A549 (cell line): ENCODE data around the gene JOSD2. TPM values are rescaled to one million over a fixed set of nuclear protein-coding genes. Genes with fewer than 3 reads are reported as not detected.

Experiments
- ATAC-seq, 2 experiments: fragments of 200-7000 bp in 1 of 2; fragments of >200 bp in 1 of 2; cut with Nextera tagmentation in 1 of 2; cut with Tn5 transposase in 1 of 2; 3 replicates each; pipeline versions ENCODE4 v1.8.0 to v1.9.1; 2018 to 2020; ENCODE audit warnings: mild to moderate bottlenecking in 1 of 2, moderate library complexity in 1 of 2
- CTCF ChIA-PET: fragments of 300-600 bp; sonication (Branson Sonifier 250); formaldehyde crosslinking; extraction: SDS; loops from one replicate; lab custom pipeline; 2021; ENCODE audit warnings: antibody characterized with exemption, inconsistent platforms; lab: Yijun Ruan, JAX
- POLR2A ChIA-PET: fragments of 350-600 bp; formaldehyde crosslinking; extraction: SDS; loops from one replicate; lab custom pipeline; 2021; ENCODE audit warnings: antibody characterized with exemption, inconsistent platforms; lab: Yijun Ruan, JAX
- DNase-seq, 2 experiments: peaks; one replicate each; pipeline versions ENCODE4 v3.0.0 to v3.0.0-alpha.2; 2011 to 2016; ENCODE audit warnings: low read depth in 1 of 2, low spot score in 1 of 2
- FAIRE-seq: peaks from 2 replicates; lab custom pipeline; 2011; peaks lifted over from hg19 to GRCh38; lab: Jason Lieb, UNC
- H3K27ac ChIP-seq, 2 experiments: fragments of >200 bp; sonication (Bioruptor Twin); formaldehyde crosslinking; 3 replicates each; pipeline ENCODE4 v1.5.1; 2016 to 2017
- H3K4me1 ChIP-seq: fragments of >200 bp; sonication (Bioruptor Twin); formaldehyde crosslinking; 3 replicates; pipeline ENCODE4 v1.6.1; 2016
- H3K4me2 ChIP-seq: fragments of >200 bp; sonication (Bioruptor Twin); formaldehyde crosslinking; 3 replicates; pipeline ENCODE4 v1.6.1; 2016
- H3K4me3 ChIP-seq: fragments of >200 bp; sonication (Bioruptor Twin); formaldehyde crosslinking; 3 replicates; pipeline ENCODE4 v1.5.1; 2016
- H3K9me3 ChIP-seq: fragments of >200 bp; sonication (Bioruptor Twin); formaldehyde crosslinking; 3 replicates; pipeline ENCODE4 v1.6.1; 2016
- CBX2 ChIP-seq: fragments of 200-600 bp; sonication (generic); IDR thresholded peaks from 2 replicates; pipeline ENCODE4 v1.6.1; 2016; ENCODE audit warnings: low read depth, mild to moderate bottlenecking, borderline replicate concordance
- CBX8 ChIP-seq: fragments of 200-600 bp; sonication (generic); IDR thresholded peaks from 2 replicates; pipeline ENCODE4 v1.6.1; 2016
- CEBPB ChIP-seq, 2 experiments: fragments of >200 bp in 1 of 2; sonication (Bioruptor Twin) in 1 of 2; formaldehyde crosslinking in 1 of 2; IDR thresholded peaks; 2 replicates each; pipeline ENCODE4 v1.6.1; 2012 to 2016
- CHD2 ChIP-seq: fragments of 150-350 bp; IDR thresholded peaks from 2 replicates; pipeline ENCODE4 v1.6.1; 2014; ENCODE audit warnings: low read length; ENCODE audit not compliant: partially characterized antibody
- CHD4 ChIP-seq: fragments of 200-600 bp; sonication (generic); IDR thresholded peaks from 2 replicates; pipeline ENCODE4 v1.6.1; 2016; ENCODE audit warnings: antibody characterized with exemption, mild to moderate bottlenecking, borderline replicate concordance
- FOSL2 ChIP-seq, 2 experiments: fragments of 450-650 bp in 1 of 2; fragments of >200 bp in 1 of 2; sonication (Bioruptor Twin) in 1 of 2; formaldehyde crosslinking; IDR thresholded peaks; 2 replicates each; pipeline versions ENCODE4 v1.5.0 to v1.6.1; 2016 to 2020; ENCODE audit warnings: mild to moderate bottlenecking in 1 of 2, moderate library complexity in 1 of 2
- HEYL ChIP-seq: fragments of 250-450 bp; sonication (Bioruptor Pico); IDR thresholded peaks from 2 replicates; pipeline ENCODE4 v1.8.0; 2021; ENCODE audit warnings: mild to moderate bottlenecking, moderate library complexity
- HOXA7 ChIP-seq: fragments of 250-450 bp; sonication (Bioruptor Pico); IDR thresholded peaks from 2 replicates; pipeline ENCODE4 v1.5.0; 2020; ENCODE audit warnings: mild to moderate bottlenecking, moderate library complexity
- HOXB13 ChIP-seq: fragments of 250-450 bp; sonication (Bioruptor Pico); IDR thresholded peaks from 2 replicates; pipeline ENCODE4 v1.5.0; 2020; ENCODE audit warnings: low read depth, mild to moderate bottlenecking, moderate library complexity
- JUNB ChIP-seq: fragments of >200 bp; sonication (Bioruptor Twin); formaldehyde crosslinking; IDR thresholded peaks from 2 replicates; pipeline ENCODE4 v1.6.1; 2016
- KDM1A ChIP-seq: fragments of 200-600 bp; sonication (generic); IDR thresholded peaks from 2 replicates; pipeline ENCODE4 v1.6.1; 2016; ENCODE audit warnings: low read depth, mild to moderate bottlenecking
- NPAS2 ChIP-seq: fragments of 250-450 bp; sonication (Bioruptor Pico); IDR thresholded peaks from 2 replicates; pipeline ENCODE4 v1.8.0; 2022; ENCODE audit warnings: mild to moderate bottlenecking, moderate library complexity, borderline replicate concordance
- NR3C1 ChIP-seq: fragments of >200 bp; sonication (Bioruptor Twin); formaldehyde crosslinking; IDR thresholded peaks from 3 replicates; pipeline ENCODE4 v1.6.1; 2017
- PHF8 ChIP-seq: fragments of 200-600 bp; sonication (generic); IDR thresholded peaks from 2 replicates; pipeline ENCODE4 v1.6.1; 2016; ENCODE audit warnings: low read depth, mild to moderate bottlenecking, antibody characterized with exemption, moderate library complexity, borderline replicate concordance
- POLR2A ChIP-seq: IDR thresholded peaks from 2 replicates; pipeline ENCODE4 v1.6.1; 2012; ENCODE audit warnings: mild to moderate bottlenecking, low read length
- POLR2AphosphoS2 ChIP-seq: conservative IDR thresholded peaks from 2 replicates; pipeline ENCODE4 v1.6.1; 2012; ENCODE audit warnings: low read length, improper control_type of control experiment, inconsistent platforms
- RAD21 ChIP-seq, 2 experiments: fragments of >200 bp in 1 of 2; sonication (Bioruptor Twin) in 1 of 2; formaldehyde crosslinking in 1 of 2; IDR thresholded peaks in 1 of 2; conservative IDR thresholded peaks in 1 of 2; 2 replicates in 1 of 2; 3 replicates in 1 of 2; pipeline ENCODE4 v1.6.1; 2012 to 2018; ENCODE audit warnings: inconsistent platforms in 1 of 2
- RCOR1 ChIP-seq: fragments of 150-350 bp; IDR thresholded peaks from 2 replicates; pipeline ENCODE4 v1.6.1; 2014; ENCODE audit warnings: antibody characterized with exemption, low read length, low read depth
- RFX5 ChIP-seq: fragments of 450-650 bp; IDR thresholded peaks from 2 replicates; pipeline ENCODE4 v1.7.1; 2014; ENCODE audit warnings: antibody characterized with exemption, mild to moderate bottlenecking, moderate library complexity
- RNF2 ChIP-seq: fragments of 200-600 bp; sonication (generic); IDR thresholded peaks from 2 replicates; pipeline ENCODE4 v1.6.1; 2016; ENCODE audit warnings: low read depth, mild to moderate bottlenecking, antibody characterized with exemption, moderate library complexity, borderline replicate concordance
- TFCP2L1 ChIP-seq: fragments of 250-450 bp; sonication (Bioruptor Pico); IDR thresholded peaks from 2 replicates; pipeline ENCODE4 v1.5.0; 2021; ENCODE audit warnings: mild to moderate bottlenecking
- ZNF302 ChIP-seq: fragments of 250-450 bp; sonication (Bioruptor Pico); IDR thresholded peaks from 2 replicates; pipeline ENCODE4 v1.9.0; 2021; ENCODE audit warnings: inconsistent platforms, mild to moderate bottlenecking, moderate library complexity
- WGBS: methylation state at CpG from one replicate; pipeline ENCODE4 v1.1.6; 2017; ENCODE audit errors: missing lambda C conversion rate; 5-methylcytosine and 5-hydroxymethylcytosine counted together
- polyA plus RNA-seq, 4 experiments: library from polyadenylated mRNA; depleted of rRNA in 3 of 4; stranded (reverse); fragments of >200 nt; fragmentation: RNase III in 1 of 4; extraction: RNeasy Plus Mini Kit Qiagen cat#74134 plus additional on column Dnase treatment in 1 of 4; gene quantifications; 2 replicates in 3 of 4; 3 replicates in 1 of 4; pipeline ENCODE4 v1.2.3, GENCODE V29; 2011 to 2017
- TF ChIP-seq, protein P1 (sequence below): fragments of >200 bp; sonication (Bioruptor Twin); formaldehyde crosslinking; IDR thresholded peaks from 3 replicates; pipeline ENCODE4 v1.5.1; 2016
- TF ChIP-seq, protein P2 (sequence below): fragments of 250-450 bp; sonication (Bioruptor Pico); IDR thresholded peaks from 2 replicates; pipeline ENCODE4 v1.5.0; 2020; ENCODE audit warnings: low read depth, mild to moderate bottlenecking, moderate library complexity

The JOSD2 gene
- polyA plus RNA-seq, 2 of the 4 experiments (the other 2 are of a cell fraction): 24.2 to 61.7 TPM

DNA sequence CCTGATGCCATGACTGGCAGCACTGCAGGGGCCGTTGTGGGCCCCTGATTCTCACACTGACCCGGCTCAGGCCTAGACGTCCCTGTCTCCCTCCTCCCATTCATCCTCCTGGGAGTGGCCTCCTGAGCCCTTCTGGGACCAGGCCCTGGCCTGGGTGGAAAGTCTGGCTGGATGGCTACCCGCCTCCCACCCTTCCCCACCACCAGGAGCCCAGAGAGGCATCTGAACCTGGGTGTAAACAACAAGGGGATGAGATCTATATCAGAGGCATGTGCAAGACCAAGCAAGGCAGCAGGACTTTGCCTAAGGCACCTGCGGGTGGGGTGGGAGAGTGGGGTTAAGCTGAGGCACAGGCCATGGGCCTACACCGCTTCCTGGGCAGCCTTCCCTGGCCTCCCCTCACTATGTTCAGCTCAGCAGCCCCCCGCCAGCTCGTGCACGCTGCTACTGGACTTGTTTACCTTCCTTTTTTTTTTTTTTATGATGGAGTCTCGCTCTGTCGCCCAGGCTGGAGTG, 24.7 kb upstream of the JOSD2 start:
- no peak for DNase-seq
- H3K4me3 ChIP-seq: no peak overlapping the region
- FAIRE-seq: no peak
- no peak for TF ChIP-seq KDM1A
- no peak for TF ChIP-seq CHD4
- no peak for TF ChIP-seq ZNF302 (CRISPR knock-in tag)
- no peak for TF ChIP-seq CBX8
- TF ChIP-seq NR3C1: no peak
- TF ChIP-seq RFX5: no peak
- no peak for TF ChIP-seq PHF8
- TF ChIP-seq HEYL (CRISPR knock-in tag): no peak
- no peak for TF ChIP-seq JUNB
- POLR2A ChIA-PET: no interaction called here
- no peak overlapping the region for H3K4me2 ChIP-seq
- WGBS: 71% methylated on average over 11 of the region's 11 CpGs
- no peak for ATAC-seq
- CTCF ChIA-PET: interaction anchor here (0.6 to 18.0 kb wide), 13 partner anchors 11 to 386 kb away, joined by 3 to 355 read pairs (median 28); partner anchors contain the start of gene CLEC11A
- no peak overlapping the region for H3K27ac ChIP-seq
- H3K9me3 ChIP-seq: peaks cover 19% of the 10 kb centered on the region
- 0 out of 3 replicates have a peak, but pooled peaks cover 3% of the 10 kb centered on the region for H3K4me1 ChIP-seq

DNA sequence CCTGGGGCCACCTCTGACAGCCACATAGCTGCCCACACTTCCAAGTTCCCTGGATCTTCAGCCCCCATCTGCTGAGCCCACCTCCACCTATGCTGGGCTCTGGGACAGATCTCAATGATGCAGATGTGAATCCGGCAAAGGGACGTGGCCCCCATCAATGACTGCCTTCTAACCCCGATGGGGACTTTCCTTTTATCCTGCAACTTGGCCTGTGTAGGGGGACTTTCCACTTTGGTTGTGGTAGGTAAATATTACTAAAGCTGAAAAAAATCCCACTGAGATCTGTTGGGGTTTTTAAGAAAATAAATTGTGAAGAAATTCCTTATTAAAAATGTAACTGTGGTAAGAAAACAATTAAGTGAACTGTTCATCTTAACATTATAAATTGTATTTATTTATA, 23.5 kb upstream of the JOSD2 start:
- FAIRE-seq (no peak), ATAC-seq (no peak)
- POLR2A ChIA-PET: no interaction called here

DNA sequence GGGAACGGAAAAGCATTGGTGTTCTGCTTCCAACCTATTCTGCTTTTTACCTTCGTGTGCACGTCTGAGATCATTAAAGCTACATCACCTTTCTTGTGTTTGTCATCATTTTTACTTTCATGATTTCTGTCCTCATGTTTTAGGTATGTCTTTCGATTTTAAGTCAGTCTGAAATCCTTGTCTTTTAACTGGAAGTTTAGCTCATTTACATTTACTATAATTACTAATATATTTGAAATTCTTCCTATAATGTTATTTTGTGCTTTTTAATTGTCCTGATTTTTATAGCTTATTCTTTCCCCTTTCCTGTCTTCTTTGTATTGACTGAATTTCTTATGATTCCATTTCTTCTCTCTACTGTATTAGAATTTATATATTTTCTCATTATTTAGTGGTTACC, 22.0 kb upstream of the JOSD2 start:
- FAIRE-seq (no peak), ATAC-seq (no peak), DNase-seq (no peak)
- H3K4me3 ChIP-seq: no peak overlapping the region
- no peak overlapping the region for H3K27ac ChIP-seq
- ChIA-PET CTCF (interaction anchor here (0.8 to 18.0 kb wide), 6 partner anchors 11 to 248 kb away, joined by 3 to 355 read pairs (median 6); no protein-coding TSS in a partner anchor), POLR2A (no interaction called here)
- TF ChIP-seq CBX2 (no peak), TFCP2L1 (CRISPR knock-in tag) (no peak), RNF2 (no peak), NR3C1 (no peak), RAD21 (conservative IDR thresholded peaks at IDR 0.05 in 1 of 2, IDR thresholded peaks at IDR 0.05 in 1 of 2) (no peak), CHD2 (no peak), CHD4 (no peak), FOSL2 (IDR thresholded peaks at IDR 0.05) (no peak), FOSL2 (CRISPR knock-in tag; IDR thresholded peaks at IDR 0.05) (no peak), HOXA7 (CRISPR knock-in tag) (no peak), HOXB13 (CRISPR knock-in tag) (no peak), CBX8 (no peak), HEYL (CRISPR knock-in tag) (no peak), CEBPB (IDR thresholded peaks at IDR 0.05) (no peak), KDM1A (no peak), ZNF302 (CRISPR knock-in tag) (no peak), RCOR1 (no peak)
- TF ChIP-seq, protein P1, sequence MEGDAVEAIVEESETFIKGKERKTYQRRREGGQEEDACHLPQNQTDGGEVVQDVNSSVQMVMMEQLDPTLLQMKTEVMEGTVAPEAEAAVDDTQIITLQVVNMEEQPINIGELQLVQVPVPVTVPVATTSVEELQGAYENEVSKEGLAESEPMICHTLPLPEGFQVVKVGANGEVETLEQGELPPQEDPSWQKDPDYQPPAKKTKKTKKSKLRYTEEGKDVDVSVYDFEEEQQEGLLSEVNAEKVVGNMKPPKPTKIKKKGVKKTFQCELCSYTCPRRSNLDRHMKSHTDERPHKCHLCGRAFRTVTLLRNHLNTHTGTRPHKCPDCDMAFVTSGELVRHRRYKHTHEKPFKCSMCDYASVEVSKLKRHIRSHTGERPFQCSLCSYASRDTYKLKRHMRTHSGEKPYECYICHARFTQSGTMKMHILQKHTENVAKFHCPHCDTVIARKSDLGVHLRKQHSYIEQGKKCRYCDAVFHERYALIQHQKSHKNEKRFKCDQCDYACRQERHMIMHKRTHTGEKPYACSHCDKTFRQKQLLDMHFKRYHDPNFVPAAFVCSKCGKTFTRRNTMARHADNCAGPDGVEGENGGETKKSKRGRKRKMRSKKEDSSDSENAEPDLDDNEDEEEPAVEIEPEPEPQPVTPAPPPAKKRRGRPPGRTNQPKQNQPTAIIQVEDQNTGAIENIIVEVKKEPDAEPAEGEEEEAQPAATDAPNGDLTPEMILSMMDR: no peak
- TF ChIP-seq, protein P2, sequence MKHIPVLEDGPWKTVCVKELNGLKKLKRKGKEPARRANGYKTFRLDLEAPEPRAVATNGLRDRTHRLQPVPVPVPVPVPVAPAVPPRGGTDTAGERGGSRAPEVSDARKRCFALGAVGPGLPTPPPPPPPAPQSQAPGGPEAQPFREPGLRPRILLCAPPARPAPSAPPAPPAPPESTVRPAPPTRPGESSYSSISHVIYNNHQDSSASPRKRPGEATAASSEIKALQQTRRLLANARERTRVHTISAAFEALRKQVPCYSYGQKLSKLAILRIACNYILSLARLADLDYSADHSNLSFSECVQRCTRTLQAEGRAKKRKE (CRISPR knock-in tag): no peak
- WGBS: 26% methylated on average over 4 of the region's 4 CpGs
- H3K4me1 ChIP-seq: 0 out of 3 replicates have a peak, but pooled peaks cover 3% of the 10 kb centered on the region
- H3K4me2 ChIP-seq: no peak overlapping the region
- H3K9me3 ChIP-seq: peaks cover 19% of the 10 kb centered on the region

More for the DNA sequence above, 23.5 kb upstream of the JOSD2 start:
- TF ChIP-seq RAD21 (conservative IDR thresholded peaks at IDR 0.05 in 1 of 2, IDR thresholded peaks at IDR 0.05 in 1 of 2) (no peak), POLR2AphosphoS2 (no peak), POLR2A (no peak), NPAS2 (no peak)
- Histone ChIP-seq H3K4me2 (no peak overlapping the region), H3K9me3 (peaks cover 19% of the 10 kb centered on the region), H3K27ac (no peak overlapping the region), H3K4me1 (0 out of 3 replicates have a peak, but pooled peaks cover 3% of the 10 kb centered on the region), H3K4me3 (no peak overlapping the region)
- WGBS: 72% methylated on average over 3 of the region's 3 CpGs
- CTCF ChIA-PET: interaction anchor here (0.6 to 18.0 kb wide), 8 partner anchors 10 to 388 kb away, joined by 3 to 355 read pairs (median 4); no protein-coding TSS in a partner anchor
- no peak for DNase-seq
